Mammary epithelial cell (primary cell): ENCODE measurements around the gene RPS18.

Source experiments
- CTCF ChIP-seq, 2 donors: IDR thresholded peaks in 1 of 2; conservative IDR thresholded peaks in 1 of 2; 2 replicates each; pipeline ENCODE4 v1.5.1; 2011 to 2012; ENCODE audit warnings: inconsistent platforms in 2 of 2, low read length in 2 of 2, mild to moderate bottlenecking in 2 of 2, control low read depth in 1 of 2, low read depth in 1 of 2; ENCODE audit not compliant: insufficient read depth in 1 of 2; ENCODE audit errors: extremely low read depth in 1 of 2
- EZH2 ChIP-seq: IDR thresholded peaks from 2 replicates; pipeline ENCODE4 v1.6.1; 2012; ENCODE audit warnings: low read length, inconsistent platforms, borderline replicate concordance

GRCh38 chr6:33319939-33320314, 48.1 kb downstream of the RPS18 start:
- TF ChIP-seq CTCF (conservative IDR thresholded peaks at IDR 0.05 in 1 of 2, IDR thresholded peaks at IDR 0.05 in 1 of 2; ENCODE audit: extremely low read depth in 1 of 2, insufficient read depth in 1 of 2, low read depth in 1 of 2, low read length in 2 of 2) = no peak
- TF ChIP-seq EZH2 = no peak
